GM12878 (cell line): ENCODE measurements around the gene PDGFC. TPM values are rescaled to one million over a fixed set of nuclear protein-coding genes. Genes with fewer than 3 reads are reported as not detected.

Source experiments
- ATAC-seq: fragments of 200-7000 bp; cut with Tn5 transposase; 3 replicates; pipeline ENCODE4 v1.9.1; 2020; ENCODE audit warnings: mild to moderate bottlenecking, moderate library complexity
- BruUV-seq: library from RNA; stranded (reverse); fragments of 400-500 nt; replicated peaks from 2 replicates; lab custom pipeline; 2021; lab: Mats Ljungman, UMichigan
- CTCF ChIA-PET: fragments of 300-600 bp; sonication (Branson Sonifier 250); formaldehyde crosslinking; extraction: SDS; loops from one replicate; lab custom pipeline; 2021; ENCODE audit warnings: inconsistent platforms; lab: Yijun Ruan, JAX
- POLR2A ChIA-PET: fragments of 350-600 bp; formaldehyde crosslinking; extraction: SDS; loops from one replicate; lab custom pipeline; 2021; ENCODE audit warnings: inconsistent platforms; lab: Charles Lee
- RAD21 ChIA-PET: fragments of 300-600 bp; sonication (Branson Sonifier 250); formaldehyde crosslinking; loops from one replicate; lab custom pipeline; 2023; ENCODE audit warnings: antibody characterized with exemption; ENCODE audit not compliant: unreplicated experiment; lab: Charles Lee
- SMC1A ChIA-PET: fragments of 300-600 bp; sonication (Branson Sonifier 250); formaldehyde crosslinking; loops from one replicate; lab custom pipeline; 2023; ENCODE audit not compliant: unreplicated experiment, uncharacterized antibody; lab: Charles Lee
- DNase-seq: peaks from one replicate; pipeline ENCODE4 v3.0.0-alpha.2; 2011; ENCODE audit warnings: low read depth, low spot score
- FAIRE-seq: peaks from 3 replicates; lab custom pipeline; 2011; peaks lifted over from hg19 to GRCh38; lab: Jason Lieb, UNC
- H2AFZ ChIP-seq: 2 replicates; pipeline ENCODE4 v1.6.0; 2011; ENCODE audit warnings: low read depth, low read length, control low read depth; ENCODE audit not compliant: control insufficient read depth
- H3K27ac ChIP-seq: 2 replicates; pipeline ENCODE4 v1.5.1; 2011; ENCODE audit warnings: control low read depth; ENCODE audit not compliant: control insufficient read depth, insufficient read depth
- H3K27me3 ChIP-seq, 2 experiments: replicated peaks in 1 of 2; 2 replicates each; pipeline versions ENCODE4 v1.6.0 to v1.6.1; 2011; ENCODE audit warnings: low read length in 1 of 2; ENCODE audit not compliant: control insufficient read depth in 2 of 2, insufficient read depth in 2 of 2
- H3K36me3 ChIP-seq, 2 experiments: 2 replicates each; pipeline ENCODE4 v1.5.1; 2011; ENCODE audit warnings: low read length in 1 of 2; ENCODE audit not compliant: control insufficient read depth in 2 of 2, insufficient read depth in 2 of 2
- H3K4me1 ChIP-seq: 2 replicates; pipeline ENCODE4 v1.6.1; 2011; ENCODE audit warnings: mild to moderate bottlenecking, low read length, moderate library complexity, mixed read lengths; ENCODE audit not compliant: control insufficient read depth, insufficient read depth
- H3K4me2 ChIP-seq: 2 replicates; pipeline ENCODE4 v1.6.0; 2011; ENCODE audit warnings: control low read depth; ENCODE audit not compliant: control insufficient read depth, insufficient read depth
- H3K4me3 ChIP-seq: fragments of 200-600 bp; sonication (generic); 2 replicates; pipeline ENCODE4 v1.5.1; 2016
- H3K79me2 ChIP-seq: 2 replicates; pipeline ENCODE4 v1.6.0; 2011; ENCODE audit warnings: low read length; ENCODE audit not compliant: control insufficient read depth, insufficient read depth
- H3K9ac ChIP-seq: 2 replicates; pipeline ENCODE4 v1.8.0; 2011; ENCODE audit warnings: low read length, control low read depth, mixed read lengths; ENCODE audit not compliant: control insufficient read depth, insufficient read depth
- H3K9me3 ChIP-seq: replicated peaks from 3 replicates; pipeline ENCODE4 v1.5.1; 2011; ENCODE audit warnings: mild to moderate bottlenecking, low read length; ENCODE audit not compliant: control insufficient read depth, insufficient read depth
- H4K20me1 ChIP-seq: 2 replicates; pipeline ENCODE4 v1.6.0; 2011; ENCODE audit not compliant: control insufficient read depth, insufficient read depth
- BCLAF1 ChIP-seq: fragments of 450-650 bp; IDR thresholded peaks from 2 replicates; pipeline ENCODE4 v1.6.1; 2017; ENCODE audit warnings: antibody characterized with exemption, mild to moderate bottlenecking, moderate library complexity
- BRCA1 ChIP-seq: IDR thresholded peaks from 2 replicates; pipeline ENCODE4 v1.6.1; 2011; ENCODE audit warnings: low read depth, low read length, improper control_type of control experiment
- CBX3 ChIP-seq: fragments of 200-600 bp; sonication (generic); IDR thresholded peaks from 2 replicates; pipeline ENCODE4 v1.6.1; 2016; ENCODE audit warnings: low read depth, borderline replicate concordance
- FOXM1 ChIP-seq: IDR thresholded peaks from 2 replicates; pipeline ENCODE4 v1.6.1; 2012; ENCODE audit warnings: low read depth, mild to moderate bottlenecking, inconsistent platforms, low read length, moderate library complexity
- GATAD2B ChIP-seq: fragments of 450-650 bp; conservative IDR thresholded peaks from 2 replicates; pipeline ENCODE4 v1.6.1; 2017; ENCODE audit warnings: low read depth, mild to moderate bottlenecking, moderate library complexity
- PRDM15 ChIP-seq: fragments of 450-650 bp; formaldehyde crosslinking; IDR thresholded peaks from 2 replicates; pipeline ENCODE4 v1.4.0; 2020; ENCODE audit warnings: mild to moderate bottlenecking, moderate library complexity
- SIX5 ChIP-seq: IDR thresholded peaks from 2 replicates; pipeline ENCODE4 v1.6.1; 2011; ENCODE audit warnings: mild to moderate bottlenecking, low read depth, low read length, moderate library complexity; ENCODE audit not compliant: severe bottlenecking
- SMC3 ChIP-seq: IDR thresholded peaks from 2 replicates; pipeline ENCODE4 v1.6.1; 2011; ENCODE audit warnings: low read length, improper control_type of control experiment, borderline replicate concordance
- WGBS: methylation state at CpG from one replicate; pipeline ENCODE4 v1.1.6; 2016; ENCODE audit warnings: low lambda C conversion rate; ENCODE audit not compliant: insufficient replicate concordance, insufficient coverage; ENCODE audit errors: missing lambda C conversion rate; 5-methylcytosine and 5-hydroxymethylcytosine counted together
- in situ Hi-C: fragments of 300-500 bp; cut with MboI; formaldehyde crosslinking; loops from 9 replicates; pipeline ENCODE4 v1.14.3; 2018; ENCODE audit warnings: mixed read lengths
- intact Hi-C: fragments of 100-400 bp; cut with micrococcal nuclease; formaldehyde crosslinking; loops from one replicate; pipeline ENCODE4 v1.14.2; 2022; ENCODE audit not compliant: unreplicated experiment
- polyA plus RNA-seq, 11 experiments: library from polyadenylated mRNA; depleted of rRNA in 4 of 11; unstranded in 6 of 11; stranded (reverse) in 5 of 11; fragments of >200 nt; fragmentation: Nextera tagmentation in 4 of 11; fragmentation: Illumina TruSeq in 1 of 11; extraction: Ambion mirVana in 4 of 11; extraction: Trizol in 1 of 11; gene quantifications; 1 replicate in 1 of 11; 2 replicates in 10 of 11; pipeline versions ENCODE4 v1.2.1 to v1.2.3, GENCODE V29; 2011 to 2016; ENCODE audit warnings: inconsistent platforms in 2 of 11, missing spikeins in 2 of 11, low read depth in 1 of 11
- total RNA-seq, 4 experiments: library from RNA; depleted of rRNA in 3 of 4; stranded (reverse); fragments of >200 nt in 3 of 4; fragmentation: Illumina TruSeq in 1 of 4; extraction: Trizol in 1 of 4; gene quantifications; 2 replicates each; pipeline versions ENCODE4 v1.2.1 to v1.2.3, GENCODE V29; 2013 to 2021

PDGFC gene
- total and polyA plus RNA-seq, 10 of the 15 experiments (the other 5 are each of a cell fraction or from before 2014, with no cell fraction given): 0.02 to 0.18 TPM; not detected in 8

- ChIA-PET CTCF (no interaction called here), SMC1A (no interaction called here), POLR2A (no interaction called here), RAD21 (no interaction called here)
- Histone ChIP-seq H3K9me3 (no peaks in the 10 kb centered on the region), H4K20me1 (no peaks in the 10 kb centered on the region), H3K27ac (no peak overlapping the region), H3K4me3 (no peak overlapping the region), H3K79me2 (no peaks in the 10 kb centered on the region), H3K4me1 (no peaks in the 10 kb centered on the region), H3K27me3 (no peaks in the 10 kb centered on the region), H3K36me3 (no peaks in the 10 kb centered on the region), H2AFZ (no peak overlapping the region), H3K4me2 (no peak overlapping the region), H3K9ac (no peak overlapping the region)
- ATAC-seq (no peak), DNase-seq (no peak), FAIRE-seq (no peak)
- in situ Hi-C loops: no loop called here
- BruUV-seq: no TSS peak
- intact Hi-C loops: no loop called here
- TF ChIP-seq SIX5 (no peak), SMC3 (no peak), CBX3 (no peak), BRCA1 (no peak), PRDM15 (CRISPR knock-in tag) (no peak), BCLAF1 (no peak), FOXM1 (no peak), GATAD2B (no peak)
- TF ChIP-seq, all 136 proteins: peak for 0
- WGBS: 42% methylated on average over 2 of the region's 2 CpGs
Measured at GRCh38 chr4:156934259-156934635, 37.4 kb downstream of the PDGFC start.
